Type B pancreatic cell (in vitro differentiated cells): ENCODE results near the gene PERM1. TPM values are rescaled to one million over a fixed set of nuclear protein-coding genes. Genes with fewer than 3 reads are reported as not detected.
A peak's percentile ranks its signal among the peaks of the same experiment; 100 is the strongest.

Experiments used
- DNase-seq: peaks from one replicate; pipeline ENCODE4 v3.0.0; 2021; ENCODE audit warnings: mixed read lengths; ENCODE audit not compliant: unreplicated experiment; ENCODE audit errors: extremely low spot score
- H3K27ac Mint-ChIP-seq: 2 replicates; pipeline ENCODE4 v1.8.0; 2021; ENCODE audit warnings: mild to moderate bottlenecking, mixed read lengths
- H3K27me3 Mint-ChIP-seq: 2 replicates; pipeline ENCODE4 v1.8.0; 2021; ENCODE audit warnings: mixed read lengths
- H3K36me3 Mint-ChIP-seq: 2 replicates; pipeline ENCODE4 v1.8.0; 2021; ENCODE audit warnings: mixed read lengths
- H3K4me1 Mint-ChIP-seq: one replicate; pipeline ENCODE4 v1.8.0; 2021; ENCODE audit warnings: mixed read lengths; ENCODE audit not compliant: unreplicated experiment
- H3K4me3 Mint-ChIP-seq: 2 replicates; pipeline ENCODE4 v1.8.0; 2021; ENCODE audit warnings: mild to moderate bottlenecking, mixed read lengths
- H3K9me3 Mint-ChIP-seq: 2 replicates; pipeline ENCODE4 v1.8.0; 2021; ENCODE audit warnings: mixed read lengths
- CTCF ChIP-seq: fragments of 200-600 bp; sonication (generic); conservative IDR thresholded peaks from 2 replicates; pipeline ENCODE4 v1.5.0; 2021; ENCODE audit warnings: antibody characterized with exemption, mild to moderate bottlenecking
- total RNA-seq: library from RNA; stranded (reverse); gene quantifications from 2 replicates; pipeline ENCODE4 v1.2.1, GENCODE V29; 2021; ENCODE audit warnings: low replicate concordance

PERM1 gene
- total RNA-seq, 1 donor from 2014 or later, result 0.34 TPM

- Mint-ChIP-seq H3K4me3 (peak overlapping the region; percentile 75), H3K9me3 (no peaks in the 10 kb centered on the region), H3K27me3 (no peaks in the 10 kb centered on the region), H3K36me3 (no peaks in the 10 kb centered on the region), H3K4me1 (peaks cover 13% of the 10 kb centered on the region), H3K27ac (peak overlapping the region; percentile 85)
- no peak for TF ChIP-seq CTCF
- no peak for DNase-seq
Measured at GRCh38 chr1:1024771-1025699, 43.1 kb upstream of the PERM1 start.

GRCh38 chr1:1024149-1024770, 42.4 kb upstream of the PERM1 start:
- Mint-ChIP-seq H3K4me3 (peak overlapping the region; percentile 75), H3K27me3 (no peaks in the 10 kb centered on the region), H3K4me1 (peaks cover 13% of the 10 kb centered on the region), H3K9me3 (no peaks in the 10 kb centered on the region), H3K27ac (peak overlapping the region; percentile 85), H3K36me3 (no peaks in the 10 kb centered on the region)
- no peak for TF ChIP-seq CTCF
- DNase-seq, result no peak

GRCh38 chr1:1023700-1024099, 41.8 kb upstream of the PERM1 start:
- Mint-ChIP-seq H3K36me3 (no peaks in the 10 kb centered on the region), H3K27me3 (no peaks in the 10 kb centered on the region), H3K4me1 (peaks cover 13% of the 10 kb centered on the region), H3K27ac (no peak overlapping the region), H3K4me3 (no peak overlapping the region), H3K9me3 (no peaks in the 10 kb centered on the region)
- no peak for DNase-seq
- TF ChIP-seq CTCF, result no peak

- Mint-ChIP-seq H3K4me3 (peak overlapping the region; percentile 80), H3K4me1 (peaks cover 14% of the 10 kb centered on the region), H3K27me3 (no peaks in the 10 kb centered on the region), H3K36me3 (no peaks in the 10 kb centered on the region), H3K9me3 (no peaks in the 10 kb centered on the region), H3K27ac (peak overlapping the region; percentile 85)
- no peak for TF ChIP-seq CTCF
- no peak for DNase-seq
Measured at GRCh38 chr1:1022302-1023009, 40.6 kb upstream of the PERM1 start.

- H3K4me3 Mint-ChIP-seq, result peak overlapping the region; percentile 80
- TF ChIP-seq CTCF, result no peak
Measured at GRCh38 chr1:1021920-1022259, 40.0 kb upstream of the PERM1 start.

More at GRCh38 chr1:1021920-1022259, 40.0 kb upstream of the PERM1 start:
- Mint-ChIP-seq H3K27ac (no peak overlapping the region), H3K9me3 (no peaks in the 10 kb centered on the region), H3K27me3 (no peaks in the 10 kb centered on the region), H3K36me3 (no peaks in the 10 kb centered on the region), H3K4me1 (peaks cover 19% of the 10 kb centered on the region)
- no peak for DNase-seq
